Right kidney (tissue), 9 donors: ENCODE results near the gene ARMH2.

Experiments used
- DNase-seq: peaks from one replicate; pipeline ENCODE4 v3.0.0-alpha.2; 2016
- long read RNA-seq, 8 donors: transcript quantifications; one replicate each; lab custom pipeline, GENCODE V29; 2026

Gene ARMH2
- long read RNA-seq, donor 1: 0 reads
- long read RNA-seq, donor 2: 0 reads
- long read RNA-seq, donor 3: 0 reads
- long read RNA-seq, donor 4: 0 reads
- long read RNA-seq, donor 5: 0 reads
- long read RNA-seq, donor 6: 0 reads
- long read RNA-seq, donor 7: 0 reads
- long read RNA-seq, donor 8: 0 reads

DNA sequence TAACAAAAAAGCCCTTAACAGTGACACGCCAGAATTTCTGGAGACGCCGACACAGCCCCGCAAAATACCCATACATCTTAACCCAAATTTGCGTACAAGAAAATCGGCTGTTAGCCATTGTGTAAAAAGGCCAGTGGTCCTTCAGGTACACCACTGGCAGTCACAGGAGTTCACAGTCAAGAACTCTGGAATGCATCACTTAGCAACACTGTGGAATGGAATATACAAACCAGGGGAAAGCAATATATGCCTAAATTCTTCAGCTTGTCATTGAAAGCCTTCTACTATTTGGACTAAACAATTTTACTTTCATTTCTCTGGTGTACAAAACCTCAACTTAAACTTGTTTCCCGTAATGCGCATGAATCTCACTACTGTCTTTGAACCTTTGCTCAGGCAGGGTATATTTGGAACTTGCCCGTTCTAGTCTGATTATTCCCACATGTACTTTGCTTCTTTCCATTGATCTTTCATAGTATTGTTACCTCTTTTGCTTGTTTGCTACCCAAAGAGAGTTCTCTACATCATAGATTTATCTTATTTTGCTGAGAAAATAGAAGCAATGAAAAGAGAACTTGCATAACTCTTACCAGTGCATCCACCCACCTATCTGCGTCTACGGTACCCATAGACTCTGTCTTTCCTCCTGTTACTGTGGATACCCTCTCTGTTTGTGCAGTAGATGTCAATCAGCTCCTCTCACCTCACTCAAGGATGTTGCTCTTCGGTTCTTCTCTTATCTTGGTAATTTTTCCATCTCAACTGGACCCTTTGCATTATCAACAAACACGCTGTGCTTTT is at the start of gene ARMH2:
Gene ARMH2, minus strand, starts transcription at position 178 of the 801 bp plus-strand sequence. Its CDS starts 60 bp downstream, at position 118.
- no peak for DNase-seq

DNA sequence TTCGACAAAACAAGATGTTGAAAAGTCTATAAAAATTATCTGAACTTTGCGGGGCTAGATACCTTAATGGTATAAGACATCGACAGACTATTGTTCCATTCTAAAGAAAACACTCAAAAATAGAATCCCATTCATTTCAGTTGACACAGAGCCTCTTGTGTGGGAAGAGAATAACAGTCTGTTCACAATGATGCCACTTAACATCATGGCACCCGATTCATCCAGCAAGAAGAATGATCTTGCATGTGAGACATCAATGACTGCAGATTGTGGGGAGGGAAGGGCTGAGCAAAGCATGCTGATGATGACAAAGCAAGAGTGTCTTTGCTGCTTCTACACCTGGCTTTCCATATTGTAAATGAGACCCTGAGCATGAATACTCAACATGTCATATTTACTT is 49.7 kb upstream of the ARMH2 start:
- DNase-seq: no peak

DNA sequence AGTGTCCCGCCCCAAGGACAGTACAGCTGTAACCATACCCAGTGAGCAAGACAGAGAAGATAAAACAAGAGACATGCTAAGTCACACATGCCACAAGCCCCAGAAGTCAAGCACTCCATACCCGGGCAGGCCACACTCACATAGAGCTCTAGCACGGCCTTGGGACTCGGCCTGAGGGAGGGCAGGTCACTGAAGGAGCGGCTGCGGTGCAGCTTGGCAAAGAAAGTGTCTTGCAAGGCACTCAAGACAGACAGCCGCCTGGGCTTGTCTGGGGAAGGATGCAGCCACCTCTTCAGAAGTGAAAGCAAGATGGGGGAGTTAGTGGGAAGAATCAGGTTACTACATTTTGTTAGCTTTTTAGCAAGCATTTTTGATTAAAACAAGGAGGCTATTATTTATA is 48.7 kb upstream of the ARMH2 start:
- DNase-seq: no peak

DNA sequence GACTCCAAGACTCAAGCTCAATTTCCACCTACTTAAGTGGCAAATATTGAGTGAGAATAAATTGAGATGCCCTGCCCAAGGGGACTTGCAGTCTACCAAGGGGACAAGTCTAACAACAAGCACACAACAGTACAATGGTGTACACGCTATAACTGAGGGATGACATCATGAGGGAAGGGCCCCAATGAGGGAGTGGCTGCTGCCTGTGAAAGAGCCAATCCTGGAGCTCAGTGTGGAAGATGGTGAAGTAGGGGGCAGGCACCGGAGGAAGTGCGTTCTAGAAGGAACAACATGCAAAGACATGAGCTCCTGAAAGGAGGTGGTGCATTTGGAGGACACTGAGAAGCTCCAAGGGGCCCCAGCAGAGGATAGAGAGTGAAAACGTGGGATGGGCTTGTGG is 46.9 kb upstream of the ARMH2 start:
- DNase-seq: no peak

GRCh38 chr6:24844903-24845302 is 46.2 kb upstream of the ARMH2 start:
- DNase-seq: no peak

- DNase-seq: no peak
Observed at GRCh38 chr6:24844061-24844460, 45.3 kb upstream of the ARMH2 start.

DNA sequence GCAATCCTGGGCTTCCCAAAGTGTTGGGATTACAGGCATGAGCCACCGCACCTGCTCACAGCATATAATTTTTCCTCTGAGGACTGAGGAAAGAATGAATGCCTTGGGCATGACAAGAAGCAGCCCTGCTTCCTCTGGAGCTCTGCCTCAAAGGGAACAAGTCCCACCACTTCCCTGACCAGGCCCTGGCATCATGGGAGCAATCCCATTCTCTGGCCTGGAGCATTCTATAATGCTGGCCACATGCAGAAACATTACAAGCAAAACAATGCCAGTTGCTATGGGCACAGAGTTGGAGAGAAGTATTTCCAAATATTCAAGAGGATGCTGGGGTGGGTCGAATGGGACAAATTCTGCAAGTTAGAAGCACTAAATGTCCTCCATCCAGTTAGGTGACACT is 41.5 kb upstream of the ARMH2 start:
- no peak for DNase-seq

DNA sequence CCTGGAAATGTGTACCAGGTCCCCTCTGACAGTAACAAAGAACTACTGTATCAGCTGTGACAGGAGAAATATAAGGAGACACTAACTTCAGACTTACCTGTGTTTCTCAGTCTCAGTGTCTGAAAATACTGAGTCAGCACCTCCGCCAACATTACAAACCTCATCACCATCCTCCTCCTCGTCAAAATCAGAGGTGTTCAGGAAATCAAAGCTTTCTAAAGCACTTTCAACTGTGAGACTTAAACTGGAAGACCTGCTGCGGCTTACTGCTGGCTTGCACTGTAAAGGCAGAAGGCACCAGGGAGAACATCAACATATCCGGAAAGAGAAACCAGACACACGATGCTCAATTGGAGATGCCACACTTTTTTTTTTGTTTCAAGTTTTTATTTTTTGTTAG is 40.3 kb upstream of the ARMH2 start:
- DNase-seq: no peak

DNA sequence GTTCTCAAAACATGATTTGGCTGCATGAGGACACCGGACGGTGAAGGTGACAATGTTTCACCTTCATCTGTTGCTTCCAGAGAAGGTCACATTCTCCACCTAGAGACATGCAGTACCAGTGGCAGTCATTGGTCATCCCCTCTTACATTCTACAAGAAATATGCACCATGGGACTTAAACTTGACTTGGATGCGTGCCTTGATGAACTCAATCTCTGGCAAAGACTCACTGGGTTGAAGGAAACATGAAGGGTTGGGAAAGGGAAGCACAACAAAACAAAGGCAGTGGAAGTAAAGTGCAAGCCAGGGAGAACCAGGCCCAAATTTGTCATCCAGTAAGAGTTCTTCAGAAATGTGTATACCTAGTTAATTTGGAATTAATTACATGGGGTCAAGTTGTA is 39.4 kb upstream of the ARMH2 start:
- no peak for DNase-seq

- DNase-seq: no peak
Observed at GRCh38 chr6:24836109-24836508, 37.4 kb upstream of the ARMH2 start.

- DNase-seq: no peak
Observed at GRCh38 chr6:24833711-24834386, 35.1 kb upstream of the ARMH2 start.

DNA sequence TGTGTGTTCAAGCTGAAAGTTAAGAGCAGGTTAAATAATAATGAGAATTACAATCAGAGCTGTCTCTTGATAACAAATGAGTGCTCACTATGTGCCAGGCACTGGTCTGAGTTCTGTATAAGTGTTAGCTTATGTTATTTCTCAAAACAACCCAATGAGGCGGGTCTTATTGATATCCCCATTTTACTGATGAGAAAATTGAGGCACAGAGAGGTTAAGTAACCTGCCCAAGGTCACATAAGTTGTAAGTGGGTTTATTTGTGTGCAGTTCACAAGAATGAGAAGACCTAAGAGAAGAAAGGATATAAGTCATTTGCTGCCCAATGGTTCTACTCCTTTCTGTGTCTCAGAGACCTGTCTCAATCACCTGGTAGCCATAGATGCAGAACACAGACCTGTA is 34.1 kb upstream of the ARMH2 start:
- DNase-seq: no peak

GRCh38 chr6:24831771-24832716 is 33.3 kb upstream of the ARMH2 start:
- no peak for DNase-seq

DNA sequence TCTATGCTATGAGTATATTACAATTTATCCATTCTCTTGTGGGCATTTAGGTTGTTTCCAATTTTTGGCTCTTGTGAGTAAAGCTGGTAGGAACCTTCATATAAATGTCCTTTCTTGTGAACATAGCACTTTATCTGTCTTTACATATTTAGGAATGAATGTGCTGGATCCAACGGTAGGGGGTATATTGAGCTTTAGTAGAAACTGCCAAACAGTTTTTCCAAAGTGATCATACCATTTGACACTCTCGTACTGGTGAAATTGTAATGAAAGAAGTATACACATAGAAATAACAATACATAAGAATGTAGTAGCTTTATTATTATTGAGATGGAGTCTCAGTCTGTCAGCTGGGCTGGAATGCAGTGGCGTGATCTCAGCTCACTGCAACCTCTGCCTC is 30.9 kb upstream of the ARMH2 start:
- no peak for DNase-seq

DNA sequence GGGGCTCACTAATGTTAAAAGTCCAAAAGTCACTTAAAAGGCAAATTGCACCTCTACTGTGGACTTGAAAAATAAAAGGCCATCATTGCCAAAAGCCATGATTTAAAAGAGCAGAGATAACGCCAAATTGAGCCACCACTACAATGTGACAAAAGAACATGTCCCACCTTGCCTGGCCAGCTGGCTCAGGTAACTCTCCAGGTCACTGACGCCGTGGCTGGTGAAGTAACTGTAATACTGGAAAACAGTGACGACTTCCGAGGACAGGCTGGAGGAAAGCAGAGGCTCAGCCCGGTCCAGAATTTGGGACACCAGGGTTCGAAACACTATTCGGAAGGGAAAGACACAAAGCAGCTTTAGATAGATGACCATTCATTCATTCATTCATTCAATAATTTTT is 29.3 kb upstream of the ARMH2 start:
- DNase-seq: no peak

DNA sequence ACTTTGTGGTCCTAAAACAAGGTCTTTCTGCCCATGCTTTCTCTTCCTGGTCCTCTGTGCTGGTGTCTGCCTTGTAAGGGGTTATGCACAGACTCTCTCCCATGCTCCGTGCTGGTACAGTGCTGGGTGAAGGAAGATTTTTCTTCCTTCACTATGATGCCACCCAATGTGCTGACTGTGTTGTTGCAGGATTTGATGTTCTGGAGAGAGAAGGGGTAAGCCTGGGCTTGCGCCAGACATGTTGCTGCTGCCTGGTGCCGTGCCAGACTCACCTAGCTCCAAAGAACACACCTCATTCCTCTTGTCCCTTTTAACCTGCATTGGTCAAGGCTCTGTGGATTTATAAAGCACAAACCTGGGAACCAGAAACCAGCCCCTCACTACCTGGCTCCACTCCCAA is 28.4 kb upstream of the ARMH2 start:
- no peak for DNase-seq

DNA sequence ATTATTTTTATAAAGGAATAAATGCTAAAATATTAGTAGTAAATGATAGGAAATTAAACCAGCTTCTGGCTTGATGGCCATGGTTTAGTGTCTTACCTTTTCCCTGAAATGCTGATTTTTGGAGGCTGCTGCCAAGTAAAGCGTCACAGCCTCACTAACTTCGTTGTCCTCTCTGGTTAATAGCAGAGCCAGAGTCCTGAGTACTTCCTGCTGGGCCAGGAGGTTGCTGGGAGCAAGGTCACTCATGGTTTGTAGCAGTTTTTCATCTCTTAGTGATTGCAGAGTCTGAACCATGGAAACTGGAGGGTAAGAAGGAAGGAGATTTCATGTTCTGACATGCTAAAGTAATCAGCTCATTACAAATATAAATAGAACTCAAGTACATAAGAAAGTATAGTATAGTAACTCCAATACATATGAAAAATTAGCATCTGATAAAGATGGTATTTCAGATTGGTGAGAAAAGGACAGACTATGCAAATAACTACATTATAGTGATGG is 26.5 kb upstream of the ARMH2 start:
- DNase-seq: no peak

GRCh38 chr6:24824142-24824938 is 25.6 kb upstream of the ARMH2 start:
- DNase-seq: no peak

DNA sequence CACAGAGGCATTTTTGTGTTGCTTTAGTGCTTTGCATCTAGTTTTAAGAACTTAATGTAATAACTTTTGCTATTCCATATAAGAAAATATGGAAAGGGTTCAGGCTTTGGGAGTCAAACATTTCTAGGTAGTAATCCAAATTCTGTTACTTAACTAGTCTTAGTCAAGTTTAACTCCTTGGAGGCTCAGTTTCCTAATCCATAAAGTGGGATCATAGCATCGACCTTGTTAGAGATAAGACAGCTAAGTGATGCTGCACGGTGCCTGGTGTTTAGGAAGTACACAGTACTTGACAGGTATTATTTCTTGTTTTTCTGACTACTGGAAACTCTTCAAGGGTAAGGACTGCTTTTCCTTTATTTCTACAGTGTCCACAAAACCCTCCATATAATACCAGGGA is 24.5 kb upstream of the ARMH2 start:
- DNase-seq: no peak

DNA sequence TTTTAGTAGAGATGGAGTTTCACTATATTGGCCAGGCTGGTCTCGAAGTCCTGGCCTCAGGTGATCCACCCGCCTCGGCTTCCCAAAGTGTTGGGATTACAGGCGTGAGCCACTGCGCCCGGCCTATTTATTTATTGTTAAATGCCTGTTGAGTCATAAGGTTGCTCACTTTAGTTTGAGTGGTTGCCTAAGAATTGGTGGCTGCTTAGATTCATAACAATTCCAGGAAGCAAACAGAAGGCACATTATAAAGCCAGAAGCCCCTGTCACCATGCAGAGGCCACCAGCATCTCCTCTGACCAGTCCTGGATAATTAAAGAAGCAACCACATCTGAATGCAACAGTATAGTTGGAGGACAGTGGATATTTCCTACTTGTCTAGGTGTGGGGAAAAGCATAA is 24.0 kb upstream of the ARMH2 start:
- no peak for DNase-seq

DNA sequence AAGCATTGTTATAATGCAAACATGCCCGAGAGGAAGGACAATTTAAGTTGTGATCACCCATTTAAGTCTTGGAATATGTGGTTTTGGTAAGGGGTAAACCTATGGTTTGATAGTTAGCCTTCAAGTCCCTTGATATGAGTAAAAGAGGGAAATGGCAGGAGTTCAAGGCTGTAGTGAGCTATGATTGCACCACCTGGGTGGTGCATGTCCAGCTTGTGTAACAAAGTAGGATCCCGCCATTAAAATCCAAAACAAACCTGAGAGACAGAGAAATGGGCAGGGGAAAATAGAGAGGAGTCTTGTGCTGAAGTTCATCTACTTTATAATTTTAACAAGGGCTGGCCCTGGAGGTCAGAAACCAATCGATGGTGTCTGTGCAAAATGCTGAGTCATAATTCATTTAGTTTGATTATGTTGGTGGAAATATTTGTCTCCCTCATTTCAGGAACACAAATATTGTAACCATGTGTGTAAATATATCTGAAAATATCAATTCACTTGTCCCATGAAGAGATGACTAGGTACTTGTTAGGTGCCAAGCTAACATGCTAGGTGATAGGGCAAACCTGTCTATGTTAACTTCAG is 23.2 kb upstream of the ARMH2 start:
- no peak for DNase-seq
